HCT116 (cell line): Measurements from ENCODE around the gene COPG1. TPM values are rescaled to one million over a fixed set of nuclear protein-coding genes. Genes with fewer than 3 reads are reported as not detected.

Source experiments
- ATAC-seq: fragments of 200-7000 bp; cut with Tn5 transposase; 2 replicates; pipeline ENCODE4 v1.9.1; 2020; ENCODE audit warnings: mild to moderate bottlenecking, moderate library complexity
- BruUV-seq: library from RNA; stranded (reverse); fragments of 400-500 nt; replicated peaks from 2 replicates; lab custom pipeline; 2021; lab: Mats Ljungman, UMichigan
- CTCF ChIA-PET: fragments of 300-600 bp; sonication (Branson Sonifier 250); formaldehyde crosslinking; loops from one replicate; lab custom pipeline; 2021; ENCODE audit warnings: antibody characterized with exemption; lab: Charles Lee
- POLR2A ChIA-PET: fragments of 300-600, 350-600 bp; sonication (Branson Sonifier 250); formaldehyde crosslinking; loops from one replicate; lab custom pipeline; 2021; ENCODE audit warnings: antibody characterized with exemption; lab: Charles Lee
- RAD21 ChIA-PET, 2 experiments: fragments of 300-600 bp; sonication (Branson Sonifier 250); formaldehyde crosslinking; loops; one replicate each; lab custom pipeline; 2023; ENCODE audit warnings: low total read pairs in 2 of 2; ENCODE audit not compliant: uncharacterized antibody in 2 of 2, unreplicated experiment in 2 of 2, low non-redundant PET in 1 of 2; lab: Charles Lee
- DNase-seq: peaks from one replicate; pipeline ENCODE4 v3.0.0-alpha.2; 2010; ENCODE audit warnings: low read depth, low spot score
- H2AFZ ChIP-seq: fragments of 200-600 bp; shearing (Covaris generic), sonication (generic); 2 replicates; pipeline ENCODE4 v1.6.1; 2017; ENCODE audit warnings: low read depth, mixed run types, mixed read lengths, antibody characterized with exemption, low read length; ENCODE audit not compliant: poor library complexity, severe bottlenecking
- H3K27ac ChIP-seq: 2 replicates; pipeline ENCODE4 v1.5.1; 2012; ENCODE audit warnings: low read depth, low read length
- H3K27me3 ChIP-seq: fragments of 200-600 bp; sonication (generic); 2 replicates; pipeline ENCODE4 v1.6.1; 2016; ENCODE audit warnings: mixed run types, low read length, mixed read lengths; ENCODE audit not compliant: insufficient read depth
- H3K36me3 ChIP-seq, 2 experiments: fragments of 200-500 bp in 1 of 2; fragments of 200-600 bp in 1 of 2; sonication (Bioruptor generic) in 1 of 2; sonication (generic) in 1 of 2; 2 replicates each; pipeline versions ENCODE4 v1.5.1 to v1.6.1; 2014 to 2016; ENCODE audit warnings: low read length in 2 of 2, inconsistent platforms in 1 of 2, mixed read lengths in 1 of 2, mixed run types in 1 of 2; ENCODE audit not compliant: insufficient read depth in 2 of 2, control insufficient read depth in 1 of 2
- H3K4me1 ChIP-seq, 2 experiments: fragments of 200-600 bp in 1 of 2; sonication (generic) in 1 of 2; 2 replicates each; pipeline versions ENCODE4 v1.5.1 to v1.6.1; 2012 to 2017; ENCODE audit warnings: low read length in 2 of 2, inconsistent platforms in 1 of 2, mild to moderate bottlenecking in 1 of 2, mixed read lengths in 1 of 2, mixed run types in 1 of 2, moderate library complexity in 1 of 2; ENCODE audit not compliant: insufficient read depth in 2 of 2, control insufficient read depth in 1 of 2
- H3K4me2 ChIP-seq: fragments of 200-600 bp; sonication (generic); 2 replicates; pipeline ENCODE4 v1.6.1; 2017; ENCODE audit warnings: mixed run types, low read length, mixed read lengths
- H3K4me3 ChIP-seq, 2 experiments: fragments of 200-600 bp in 1 of 2; sonication (generic) in 1 of 2; replicated peaks in 1 of 2; 2 replicates each; pipeline ENCODE4 v1.5.1; 2011 to 2016; ENCODE audit warnings: low read length in 2 of 2, control low read depth in 1 of 2, low read depth in 1 of 2, mild to moderate bottlenecking in 1 of 2, mixed read lengths in 1 of 2, mixed run types in 1 of 2
- H3K79me2 ChIP-seq: fragments of 200-600 bp; sonication (generic); 2 replicates; pipeline ENCODE4 v1.6.1; 2017; ENCODE audit warnings: mild to moderate bottlenecking, mixed run types, low read length, moderate library complexity, mixed read lengths; ENCODE audit not compliant: insufficient read depth
- H3K9ac ChIP-seq: fragments of 200-600 bp; sonication (generic); 2 replicates; pipeline ENCODE4 v1.6.1; 2016; ENCODE audit warnings: low read length, mixed read lengths
- H3K9me2 ChIP-seq: fragments of 200-600 bp; sonication (generic), shearing (Covaris generic); 2 replicates; pipeline ENCODE4 v1.6.1; 2017; ENCODE audit warnings: mixed run types, mild to moderate bottlenecking, moderate library complexity; ENCODE audit not compliant: insufficient read depth
- H3K9me3 ChIP-seq, 2 experiments: fragments of 200-500 bp in 1 of 2; fragments of 200-600 bp in 1 of 2; sonication (Bioruptor generic) in 1 of 2; sonication (generic) in 1 of 2; 2 replicates each; pipeline ENCODE4 v1.6.1; 2014 to 2017; ENCODE audit warnings: low read length in 2 of 2, mixed read lengths in 2 of 2, inconsistent platforms in 1 of 2, low read depth in 1 of 2, mild to moderate bottlenecking in 1 of 2, mixed run types in 1 of 2, moderate library complexity in 1 of 2; ENCODE audit not compliant: control insufficient read depth in 1 of 2, insufficient read depth in 1 of 2
- H4K20me1 ChIP-seq: fragments of 200-600 bp; sonication (generic), shearing (Covaris generic); 2 replicates; pipeline ENCODE4 v1.6.1; 2017; ENCODE audit warnings: mixed run types, mild to moderate bottlenecking, moderate library complexity; ENCODE audit not compliant: insufficient read depth
- ATF3 ChIP-seq: IDR thresholded peaks from 2 replicates; pipeline ENCODE4 v1.6.1; 2012
- CBX3 ChIP-seq: IDR thresholded peaks from 2 replicates; pipeline ENCODE4 v1.6.1; 2012; ENCODE audit warnings: low read depth
- CEBPB ChIP-seq: IDR thresholded peaks from 2 replicates; pipeline ENCODE4 v1.6.1; 2012; ENCODE audit warnings: low read depth
- CTCF ChIP-seq, 3 experiments: fragments of 200-600 bp in 1 of 3; sonication (generic) in 1 of 3; IDR thresholded peaks in 2 of 3; conservative IDR thresholded peaks in 1 of 3; 2 replicates each; pipeline ENCODE4 v1.5.1; 2012 to 2017; ENCODE audit warnings: low read depth in 2 of 3, low read length in 2 of 3, antibody characterized with exemption in 1 of 3, borderline replicate concordance in 1 of 3, control low read depth in 1 of 3, mild to moderate bottlenecking in 1 of 3, mixed read lengths in 1 of 3, mixed run types in 1 of 3, moderate library complexity in 1 of 3; ENCODE audit not compliant: insufficient read depth in 1 of 3
- EGR1 ChIP-seq: IDR thresholded peaks from 2 replicates; pipeline ENCODE4 v1.6.1; 2012; ENCODE audit warnings: low read depth
- EZH2 ChIP-seq: fragments of 200-600 bp; sonication (generic); IDR thresholded peaks from 2 replicates; pipeline ENCODE4 v1.6.1; 2017; ENCODE audit warnings: antibody characterized with exemption, mixed run types
- EZH2phosphoT487 ChIP-seq: fragments of 200-600 bp; IDR thresholded peaks from 2 replicates; pipeline ENCODE4 v1.6.1; 2018; ENCODE audit warnings: antibody characterized with exemption, borderline replicate concordance
- FOSL1 ChIP-seq: IDR thresholded peaks from 2 replicates; pipeline ENCODE4 v1.6.1; 2012; ENCODE audit warnings: low read depth
- JUND ChIP-seq: IDR thresholded peaks from 2 replicates; pipeline ENCODE4 v1.6.1; 2012
- MAX ChIP-seq: IDR thresholded peaks from 2 replicates; pipeline ENCODE4 v1.6.1; 2012
- POLR2A ChIP-seq: IDR thresholded peaks from 2 replicates; pipeline ENCODE4 v1.7.0; 2011; ENCODE audit warnings: borderline replicate concordance; ENCODE audit not compliant: insufficient read depth, insufficient read length; ENCODE audit errors: extremely low read depth
- POLR2AphosphoS5 ChIP-seq: IDR thresholded peaks from 2 replicates; pipeline ENCODE4 v1.6.1; 2011; ENCODE audit warnings: mild to moderate bottlenecking, low read depth, low read length, moderate library complexity
- RAD21 ChIP-seq: IDR thresholded peaks from 2 replicates; pipeline ENCODE4 v1.6.1; 2012; ENCODE audit warnings: low read depth, mild to moderate bottlenecking
- REST ChIP-seq: IDR thresholded peaks from 2 replicates; pipeline ENCODE4 v1.6.1; 2012; ENCODE audit warnings: low read depth
- SIN3A ChIP-seq: IDR thresholded peaks from 2 replicates; pipeline ENCODE4 v1.6.1; 2012; ENCODE audit warnings: low read depth
- SP1 ChIP-seq: IDR thresholded peaks from 2 replicates; pipeline ENCODE4 v1.6.1; 2012; ENCODE audit warnings: low read depth
- TCF7L2 ChIP-seq: IDR thresholded peaks from 2 replicates; pipeline ENCODE4 v1.7.0; 2011; ENCODE audit warnings: borderline replicate concordance, inconsistent platforms; ENCODE audit not compliant: insufficient read depth, insufficient read length; ENCODE audit errors: extremely low read depth
- YY1 ChIP-seq: IDR thresholded peaks from 2 replicates; pipeline ENCODE4 v1.6.1; 2011; ENCODE audit warnings: low read length, low read depth, moderate library complexity, mild to moderate bottlenecking; ENCODE audit not compliant: insufficient replicate concordance; ENCODE audit errors: extremely low read depth
- ZNF274 ChIP-seq: fragments of 200-500 bp; sonication (Bioruptor generic); IDR thresholded peaks from 2 replicates; pipeline ENCODE4 v1.6.1; 2014; ENCODE audit warnings: mild to moderate bottlenecking, low read depth, low read length, inconsistent platforms
- intact Hi-C: fragments of 100-400 bp; cut with micrococcal nuclease; formaldehyde crosslinking; loops from 2 replicates; pipeline ENCODE4 v1.10.0; 2022
- total RNA-seq: library from RNA; stranded (reverse); gene quantifications from one replicate; pipeline ENCODE4 v1.2.1, GENCODE V29; 2021; ENCODE audit not compliant: unreplicated experiment

COPG1 gene
- total RNA-seq, 1 experiment from 2014 or later, result 182 TPM

GRCh38 chr3:129281726-129282125, 32.3 kb downstream of the COPG1 start:
- RAD21 ChIA-PET, result no interaction called here
- CTCF ChIA-PET, result no interaction called here
- H3K9me3 ChIP-seq, result no peaks in the 10 kb centered on the region
- no peak overlapping the region for H3K27ac ChIP-seq
- DNase-seq, result no peak
- TF ChIP-seq EZH2 (no peak), FOSL1 (no peak), SIN3A (no peak), POLR2A (no peak), EZH2phosphoT487 (no peak), POLR2AphosphoS5 (no peak), JUND (no peak), SP1 (no peak), TCF7L2 (no peak), ZNF274 (no peak), RAD21 (no peak), YY1 (no peak), CTCF (IDR thresholded peaks at IDR 0.05 in 2 of 3, conservative IDR thresholded peaks at IDR 0.05 in 1 of 3; ENCODE audit: borderline replicate concordance in 1 of 3, insufficient read depth in 1 of 3, low read depth in 2 of 3, low read length in 2 of 3) (no peak), CEBPB (no peak), CBX3 (no peak), MAX (no peak), REST (no peak), ATF3 (no peak), EGR1 (no peak)
- TF ChIP-seq, all 23 proteins: peak for 0
- no TSS peak for BruUV-seq
- Histone ChIP-seq H4K20me1 (no peaks in the 10 kb centered on the region), H3K4me3 (no peak overlapping the region), H3K36me3 (peaks cover 0 to 8% of the 10 kb centered on the region in 2 experiments; a peak in 2 of 4 replicates), H3K4me1 (peaks cover 10 to 18% of the 10 kb centered on the region in 2 experiments), H2AFZ (no peak overlapping the region), H3K9me2 (no peaks in the 10 kb centered on the region), H3K79me2 (peaks cover 37% of the 10 kb centered on the region), H3K27me3 (no peaks in the 10 kb centered on the region), H3K9ac (no peak overlapping the region), H3K4me2 (no peak overlapping the region)
- no peak for ATAC-seq
- intact Hi-C loops, result no loop called here
- POLR2A ChIA-PET, result no interaction called here
